Mesodermal cell (in vitro differentiated cells): ENCODE results near the gene MRLN.

Experiments used
- H3K27ac ChIP-seq: 2 replicates; pipeline ENCODE4 v1.7.0; 2013; ENCODE audit warnings: mild to moderate bottlenecking, low read depth, low read length, moderate library complexity; ENCODE audit not compliant: severe bottlenecking
- H3K36me3 ChIP-seq: 2 replicates; pipeline ENCODE4 v1.7.1; 2013; ENCODE audit warnings: mild to moderate bottlenecking, low read length, moderate library complexity; ENCODE audit not compliant: control insufficient read depth, insufficient read depth
- H3K4me1 ChIP-seq: one replicate; pipeline ENCODE4 v1.7.1; 2013; ENCODE audit warnings: mild to moderate bottlenecking, low read length; ENCODE audit not compliant: insufficient read depth, control insufficient read depth, poor library complexity, severe bottlenecking
- H3K4me3 ChIP-seq: 2 replicates; pipeline ENCODE4 v1.7.0; 2013; ENCODE audit warnings: low read length, control low read depth, mild to moderate bottlenecking; ENCODE audit not compliant: insufficient read depth, poor library complexity, severe bottlenecking; ENCODE audit errors: extremely low read depth
- H3K9me3 ChIP-seq: 2 replicates; pipeline ENCODE4 v1.7.1; 2013; ENCODE audit warnings: mild to moderate bottlenecking, low read length, moderate library complexity; ENCODE audit not compliant: control insufficient read depth
- WGBS, 2 experiments: methylation state at CpG; one replicate each; pipeline ENCODE4 v1.1.5; 2013; ENCODE audit warnings: missing lambda C conversion rate in 2 of 2; ENCODE audit not compliant: insufficient coverage in 2 of 2; 5-methylcytosine and 5-hydroxymethylcytosine counted together

The MRLN gene

DNA sequence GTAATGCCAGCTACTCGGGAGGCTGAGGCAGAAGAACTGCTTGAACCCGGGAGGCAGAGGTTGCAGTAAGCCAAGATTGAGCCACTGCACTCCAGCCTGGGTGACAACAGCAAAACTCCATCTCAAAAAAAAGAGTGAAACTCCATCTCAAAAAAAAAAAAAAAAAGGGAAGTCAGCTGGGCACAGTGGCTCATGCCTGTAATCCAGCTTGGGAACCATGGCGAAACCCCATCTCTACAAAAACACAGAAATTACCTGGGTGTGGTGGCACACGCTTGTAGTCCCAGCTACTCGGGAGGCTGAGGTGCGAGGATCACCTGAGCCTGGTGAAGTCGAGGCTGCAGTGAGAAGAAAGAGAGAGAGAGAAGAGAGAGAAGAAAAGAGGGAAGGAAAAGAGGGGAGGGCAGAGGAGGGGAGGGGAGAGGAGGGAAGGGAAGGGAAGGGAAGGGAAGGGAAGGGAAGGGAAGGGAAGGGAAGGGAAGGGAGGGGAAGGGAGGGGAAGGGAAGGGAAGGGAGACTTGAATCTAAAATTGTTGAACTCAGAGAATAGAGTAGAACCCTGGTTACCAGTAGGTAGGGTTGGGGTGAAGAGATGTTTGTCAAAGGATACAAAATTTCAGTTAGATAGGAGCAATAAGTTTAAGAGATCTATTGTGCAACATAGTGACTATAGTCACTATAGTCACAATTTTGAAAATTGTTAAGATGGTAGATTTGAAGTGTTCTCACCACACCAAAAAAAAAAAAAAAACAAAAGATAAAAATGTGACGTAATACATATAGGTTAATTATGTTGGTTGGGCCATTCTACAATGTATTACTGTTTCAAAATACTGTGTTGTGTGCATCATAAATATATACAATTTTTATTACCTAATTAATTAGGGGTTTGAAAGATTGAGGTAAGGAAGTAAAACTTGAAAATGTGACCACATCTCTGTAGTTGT lies 46.1 kb downstream of the MRLN start:
- Histone ChIP-seq H3K27ac (no peak overlapping the region), H3K4me3 (no peak overlapping the region), H3K36me3 (no peaks in the 10 kb centered on the region), H3K4me1 (peaks cover 4% of the 10 kb centered on the region), H3K9me3 (no peaks in the 10 kb centered on the region)
- WGBS, 2 experiments = 89% methylated on average over 4 of the region's 8 CpGs; no CpG with 5 or more reads in 1 of the 2 experiments

DNA sequence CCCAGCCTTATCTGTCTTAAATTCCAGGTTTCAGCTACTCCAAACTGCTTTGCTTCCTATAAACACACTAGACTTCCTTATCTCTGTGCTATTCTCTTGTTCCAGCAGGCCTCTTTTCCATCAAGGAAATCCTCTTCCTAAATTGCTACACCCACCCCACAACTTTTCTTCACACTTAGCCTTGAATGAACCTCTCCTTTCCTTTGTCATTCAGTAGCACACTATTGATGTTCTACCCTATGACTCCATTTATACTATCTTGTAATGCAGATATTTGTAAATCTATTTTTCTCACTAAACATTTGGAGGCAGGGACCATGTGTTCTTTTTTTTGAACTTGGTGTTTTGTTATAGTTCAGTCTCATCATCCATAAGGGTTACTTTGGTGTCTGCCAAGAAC lies 47.3 kb downstream of the MRLN start:
- Histone ChIP-seq H3K4me3 (no peak overlapping the region), H3K27ac (no peak overlapping the region), H3K4me1 (peaks cover 4% of the 10 kb centered on the region), H3K36me3 (no peaks in the 10 kb centered on the region), H3K9me3 (no peaks in the 10 kb centered on the region)

DNA sequence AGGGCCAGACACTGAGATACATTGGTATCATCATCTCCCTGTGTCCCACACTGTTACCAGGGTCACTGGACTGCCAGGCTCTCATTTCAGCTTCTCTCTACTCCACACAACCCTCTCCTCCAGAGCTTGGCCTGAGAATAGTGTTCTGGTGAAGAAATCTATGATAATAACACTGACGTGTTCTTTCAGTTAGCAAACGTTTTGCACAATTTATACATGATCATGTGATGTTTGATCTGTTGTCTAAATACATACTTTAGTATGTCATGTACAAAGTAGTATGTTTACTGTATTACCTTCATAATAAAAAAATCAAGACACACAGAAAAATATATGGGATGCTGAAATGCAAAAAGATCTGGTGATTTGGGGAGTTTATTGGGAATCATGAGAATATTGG lies 48.6 kb downstream of the MRLN start:
- H3K4me3 ChIP-seq = no peak overlapping the region
- no peaks in the 10 kb centered on the region for H3K36me3 ChIP-seq
- no peak overlapping the region for H3K27ac ChIP-seq
- no CpG with 5 or more reads among the region's 2 CpGs for WGBS, 2 experiments
- peaks cover 4% of the 10 kb centered on the region for H3K4me1 ChIP-seq
- H3K9me3 ChIP-seq = no peaks in the 10 kb centered on the region

DNA sequence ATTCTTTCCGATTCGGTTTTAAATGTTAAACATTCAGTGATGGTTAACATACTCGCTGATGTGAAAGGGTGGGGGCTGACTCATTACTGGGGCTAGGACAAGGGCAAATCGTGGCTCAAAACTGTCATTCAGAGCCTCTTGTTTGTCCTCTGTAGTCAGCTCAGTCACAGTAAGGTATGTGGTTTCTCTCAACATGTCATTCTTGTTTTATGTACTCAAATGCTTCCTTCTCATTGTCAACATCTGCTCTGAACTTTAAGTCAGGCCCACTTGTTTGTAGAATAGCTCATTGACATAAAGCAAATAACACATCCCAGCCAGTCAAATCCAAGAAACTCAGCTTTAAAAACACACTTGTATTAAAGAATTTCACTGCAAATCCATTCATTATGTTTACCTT lies 50.9 kb downstream of the MRLN start:
- H3K9me3 ChIP-seq = no peaks in the 10 kb centered on the region
- H3K4me1 ChIP-seq = no peaks in the 10 kb centered on the region
- 74 to 82% methylated on average over 3 to 4 of the region's 4 CpGs for WGBS, 2 experiments
- H3K36me3 ChIP-seq = no peaks in the 10 kb centered on the region
- no peak overlapping the region for H3K4me3 ChIP-seq
- H3K27ac ChIP-seq = no peak overlapping the region

DNA sequence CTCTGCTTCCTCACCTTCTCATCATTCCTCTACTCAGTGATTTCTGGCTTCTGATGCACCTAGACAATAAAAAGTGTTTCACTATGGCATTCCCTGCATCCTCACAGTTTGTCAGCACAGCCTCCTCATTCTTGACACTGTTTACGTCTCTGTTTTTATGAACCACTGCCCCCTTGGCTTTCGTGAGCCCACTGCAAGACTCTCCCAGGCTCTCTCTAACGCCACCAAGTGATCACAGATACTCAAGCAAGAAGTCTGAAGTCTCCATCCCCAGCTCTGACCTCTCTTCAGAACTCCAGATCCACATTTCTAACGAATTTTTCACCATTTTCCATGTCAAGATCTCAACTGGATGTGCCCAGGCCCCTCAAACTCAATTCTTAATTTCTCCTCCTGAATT lies 52.5 kb downstream of the MRLN start:
- Histone ChIP-seq H3K9me3 (no peaks in the 10 kb centered on the region), H3K36me3 (no peaks in the 10 kb centered on the region), H3K27ac (no peak overlapping the region), H3K4me3 (no peak overlapping the region), H3K4me1 (no peaks in the 10 kb centered on the region)
- WGBS, 2 experiments = 52 to 62% methylated on average over 4 of the region's 4 CpGs

GRCh38 chr10:59698326-59698725 lies 54.9 kb downstream of the MRLN start:
- Histone ChIP-seq H3K27ac (no peak overlapping the region), H3K36me3 (no peaks in the 10 kb centered on the region), H3K4me3 (no peak overlapping the region), H3K4me1 (no peaks in the 10 kb centered on the region), H3K9me3 (no peaks in the 10 kb centered on the region)
- WGBS, 2 experiments = 63 to 89% methylated on average over 1 of the region's 1 CpG

GRCh38 chr10:59695637-59696036 lies 57.6 kb downstream of the MRLN start:
- H3K9me3 ChIP-seq = no peaks in the 10 kb centered on the region
- no peaks in the 10 kb centered on the region for H3K4me1 ChIP-seq
- H3K36me3 ChIP-seq = no peaks in the 10 kb centered on the region
- H3K27ac ChIP-seq = no peak overlapping the region
- 100% methylated on average over 2 of the region's 3 CpGs; no CpG with 5 or more reads in 1 of the 2 experiments for WGBS, 2 experiments
- H3K4me3 ChIP-seq = no peak overlapping the region

- H3K36me3 ChIP-seq = no peaks in the 10 kb centered on the region
- no CpG with 5 or more reads among the region's 1 CpG for WGBS, 2 experiments
- H3K4me3 ChIP-seq = no peak overlapping the region
- no peaks in the 10 kb centered on the region for H3K4me1 ChIP-seq
- no peaks in the 10 kb centered on the region for H3K9me3 ChIP-seq
- H3K27ac ChIP-seq = no peak overlapping the region
Measured at GRCh38 chr10:59694936-59695335, 58.3 kb downstream of the MRLN start.

- H3K36me3 ChIP-seq = no peaks in the 10 kb centered on the region
- H3K27ac ChIP-seq = no peak overlapping the region
- no peak overlapping the region for H3K4me3 ChIP-seq
- H3K9me3 ChIP-seq = no peaks in the 10 kb centered on the region
- no peaks in the 10 kb centered on the region for H3K4me1 ChIP-seq
- WGBS, 2 experiments = 100% methylated on average over 1 to 2 of the region's 2 CpGs
Measured at GRCh38 chr10:59692113-59692512, 61.1 kb downstream of the MRLN start.

DNA sequence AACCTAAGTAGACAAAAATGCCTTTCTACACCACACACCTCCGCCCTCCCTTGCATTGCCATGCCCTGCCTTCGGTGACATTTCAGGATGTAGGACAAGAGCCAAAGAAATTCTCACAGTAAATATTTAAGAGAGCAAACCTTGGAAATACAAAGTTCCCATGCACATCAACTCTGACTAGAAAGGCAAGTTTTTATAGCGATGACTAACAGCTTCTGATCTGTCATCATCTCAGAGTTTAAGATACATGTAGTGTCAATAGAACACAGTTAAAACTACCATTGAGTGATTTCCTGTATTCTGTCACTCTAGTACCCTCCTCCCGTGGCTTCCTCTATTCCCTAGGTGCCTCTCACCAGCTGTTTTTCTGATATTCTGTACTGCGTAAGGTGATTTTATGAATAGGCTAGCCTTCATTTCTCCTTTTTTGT lies 64.3 kb downstream of the MRLN start:
- WGBS, 2 experiments = 67% methylated on average over 3 of the region's 5 CpGs; no CpG with 5 or more reads in 1 of the 2 experiments
- Histone ChIP-seq H3K4me1 (no peaks in the 10 kb centered on the region), H3K4me3 (no peak overlapping the region), H3K27ac (no peak overlapping the region), H3K36me3 (no peaks in the 10 kb centered on the region), H3K9me3 (no peaks in the 10 kb centered on the region)

DNA sequence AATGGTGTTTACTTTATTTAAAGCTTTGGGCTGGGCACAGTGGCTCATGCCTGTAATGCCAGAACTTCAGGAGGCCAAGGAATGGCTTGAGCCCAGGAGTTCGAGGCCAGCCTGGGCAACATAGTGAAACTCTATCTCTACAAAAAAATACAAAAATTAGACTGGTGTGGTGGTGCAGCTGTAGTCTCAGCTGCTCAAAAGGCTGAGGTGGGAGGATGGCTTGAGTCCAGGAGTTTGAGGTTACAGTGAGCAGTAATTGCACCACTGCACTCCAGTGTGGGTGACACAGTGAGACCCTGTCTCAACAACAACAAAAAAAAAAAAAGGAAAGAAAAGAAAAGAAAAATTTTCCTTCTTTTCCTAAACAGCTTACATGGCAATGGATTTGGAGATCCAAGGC lies 65.6 kb downstream of the MRLN start:
- H3K4me3 ChIP-seq = no peak overlapping the region
- no peaks in the 10 kb centered on the region for H3K36me3 ChIP-seq
- no peaks in the 10 kb centered on the region for H3K9me3 ChIP-seq
- WGBS, 2 experiments = no CpG with 5 or more reads among the region's 1 CpG
- no peaks in the 10 kb centered on the region for H3K4me1 ChIP-seq
- H3K27ac ChIP-seq = no peak overlapping the region
